IMR-90 (cell line): Measurements from ENCODE around the gene PRPF40B. TPM values are rescaled to one million over a fixed set of nuclear protein-coding genes. Genes with fewer than 3 reads are reported as not detected.

Experiments
- ATAC-seq: fragments of 200-7000 bp; cut with Tn5 transposase; 2 replicates; pipeline ENCODE4 v1.9.1; 2020; ENCODE audit warnings: low read depth, mild to moderate bottlenecking, moderate library complexity
- BruUV-seq: library from RNA; stranded (reverse); fragments of 400-500 nt; replicated peaks from 2 replicates; lab custom pipeline; 2021; lab: Mats Ljungman, UMichigan
- CTCF ChIA-PET: fragments of 300-600 bp; formaldehyde crosslinking; extraction: SDS; loops from one replicate; lab custom pipeline; 2021; ENCODE audit warnings: antibody characterized with exemption; lab: Yijun Ruan, JAX
- POLR2A ChIA-PET: fragments of 300-600 bp; sonication (Branson Sonifier 250); formaldehyde crosslinking; loops from one replicate; lab custom pipeline; 2022; ENCODE audit warnings: antibody characterized with exemption; ENCODE audit not compliant: unreplicated experiment; lab: Charles Lee
- DNase-seq: peaks from one replicate; pipeline ENCODE4 v3.0.0; 2013
- H2AFZ ChIP-seq: replicated peaks from 2 replicates; pipeline ENCODE3; 2013; ENCODE audit warnings: low read length, mild to moderate bottlenecking; ENCODE audit not compliant: poor library complexity
- H2AK5ac ChIP-seq: 2 replicates; pipeline ENCODE4 v1.6.1; 2013; ENCODE audit warnings: low read depth, low read length, inconsistent platforms
- H2AK9ac ChIP-seq: replicated peaks from 2 replicates; pipeline ENCODE3; 2013; ENCODE audit warnings: mild to moderate bottlenecking, low read depth, low read length, moderate library complexity; ENCODE audit not compliant: poor library complexity
- H2BK120ac ChIP-seq: 2 replicates; pipeline ENCODE4 v1.6.1; 2013; ENCODE audit warnings: low read depth, low read length, inconsistent platforms
- H2BK15ac ChIP-seq: 3 replicates; pipeline ENCODE4 v1.6.1; 2013; ENCODE audit warnings: low read depth, low read length, inconsistent platforms
- H2BK20ac ChIP-seq: 2 replicates; pipeline ENCODE4 v1.6.1; 2013; ENCODE audit warnings: low read depth, mild to moderate bottlenecking, inconsistent platforms, low read length, moderate library complexity
- H2BK5ac ChIP-seq: 2 replicates; pipeline ENCODE4 v1.6.1; 2013; ENCODE audit warnings: mild to moderate bottlenecking, low read depth, low read length, inconsistent platforms; ENCODE audit not compliant: poor library complexity, severe bottlenecking
- H3K14ac ChIP-seq: replicated peaks from 2 replicates; pipeline ENCODE4 v1.6.1; 2013; ENCODE audit warnings: low read depth, low read length, inconsistent platforms
- H3K18ac ChIP-seq: 2 replicates; pipeline ENCODE4 v1.6.1; 2013; ENCODE audit warnings: low read depth, low read length, control low read depth
- H3K23ac ChIP-seq: 2 replicates; pipeline ENCODE4 v1.6.1; 2013; ENCODE audit warnings: low read depth, low read length, inconsistent platforms
- H3K27ac ChIP-seq: 2 replicates; pipeline ENCODE4 v1.5.1; 2013; ENCODE audit warnings: mild to moderate bottlenecking, control low read depth, low read length; ENCODE audit not compliant: insufficient read depth
- H3K27me3 ChIP-seq: 2 replicates; pipeline ENCODE4 v1.6.1; 2013; ENCODE audit warnings: low read length; ENCODE audit not compliant: control insufficient read depth, insufficient read depth
- H3K36me3 ChIP-seq: 2 replicates; pipeline ENCODE4 v1.6.1; 2013; ENCODE audit warnings: low read length, mixed read lengths; ENCODE audit not compliant: control insufficient read depth, insufficient read depth
- H3K4ac ChIP-seq: 2 replicates; pipeline ENCODE4 v1.6.1; 2013; ENCODE audit warnings: low read depth, low read length, inconsistent platforms
- H3K4me1 ChIP-seq: 2 replicates; pipeline ENCODE4 v1.6.1; 2013; ENCODE audit warnings: low read length, mixed read lengths; ENCODE audit not compliant: control insufficient read depth, insufficient read depth
- H3K4me2 ChIP-seq: 2 replicates; pipeline ENCODE4 v1.6.1; 2013; ENCODE audit warnings: low read depth, mild to moderate bottlenecking, control low read depth, low read length, moderate library complexity
- H3K4me3 ChIP-seq: 2 replicates; pipeline ENCODE4 v1.5.1; 2013; ENCODE audit warnings: low read depth, mild to moderate bottlenecking, control low read depth, low read length, moderate library complexity; ENCODE audit not compliant: insufficient read depth
- H3K56ac ChIP-seq: 2 replicates; pipeline ENCODE4 v1.6.1; 2013; ENCODE audit warnings: low read length, inconsistent platforms; ENCODE audit not compliant: insufficient read depth; ENCODE audit errors: extremely low read depth
- H3K79me1 ChIP-seq, 2 experiments: 2 replicates each; pipeline ENCODE4 v1.6.1; 2013; ENCODE audit warnings: low read length in 2 of 2, inconsistent platforms in 1 of 2, low read depth in 1 of 2
- H3K9ac ChIP-seq: 2 replicates; pipeline ENCODE4 v1.6.1; 2013; ENCODE audit warnings: low read depth, low read length, control low read depth
- H3K9me1 ChIP-seq: 2 replicates; pipeline ENCODE4 v1.6.1; 2013; ENCODE audit warnings: low read length, inconsistent platforms; ENCODE audit not compliant: insufficient read depth
- H3K9me3 ChIP-seq: 2 replicates; pipeline ENCODE4 v1.6.1; 2013; ENCODE audit warnings: low read length; ENCODE audit not compliant: control insufficient read depth, insufficient read depth
- H4K20me1 ChIP-seq: 2 replicates; pipeline ENCODE4 v1.6.1; 2013; ENCODE audit warnings: low read length, inconsistent platforms; ENCODE audit not compliant: insufficient read depth
- H4K5ac ChIP-seq: 2 replicates; pipeline ENCODE4 v1.6.1; 2013; ENCODE audit warnings: mild to moderate bottlenecking, low read depth, low read length, control low read depth
- H4K8ac ChIP-seq, 2 experiments: 2 replicates each; pipeline ENCODE4 v1.6.1; 2013; ENCODE audit warnings: low read depth in 2 of 2, low read length in 2 of 2, control low read depth in 1 of 2, inconsistent platforms in 1 of 2
- H4K91ac ChIP-seq: 2 replicates; pipeline ENCODE4 v1.6.1; 2013; ENCODE audit warnings: low read depth, low read length, inconsistent platforms; ENCODE audit not compliant: insufficient read depth
- BHLHE40 ChIP-seq: fragments of 150-350 bp; IDR thresholded peaks from 2 replicates; pipeline ENCODE4 v1.6.1; 2016; ENCODE audit warnings: mild to moderate bottlenecking, low read depth, low read length
- FOS ChIP-seq: fragments of 150-350 bp; IDR thresholded peaks from 2 replicates; pipeline ENCODE4 v1.6.1; 2016; ENCODE audit warnings: low read depth, low read length
- MAFK ChIP-seq: IDR thresholded peaks from 2 replicates; pipeline ENCODE4 v1.6.1; 2012; ENCODE audit warnings: low read depth, low read length, improper control_type of control experiment
- MAZ ChIP-seq: IDR thresholded peaks from 2 replicates; pipeline ENCODE4 v1.6.1; 2012; ENCODE audit warnings: low read depth, mild to moderate bottlenecking, low read length, improper control_type of control experiment, moderate library complexity, borderline replicate concordance
- RCOR1 ChIP-seq: IDR thresholded peaks from 2 replicates; pipeline ENCODE4 v1.6.1; 2012; ENCODE audit warnings: mild to moderate bottlenecking, low read length, improper control_type of control experiment; ENCODE audit not compliant: insufficient replicate concordance
- WGBS, 2 experiments: methylation state at CpG; one replicate each; pipeline versions ENCODE4 v1.1.5 to v1.1.7; 2013; ENCODE audit warnings: missing lambda C conversion rate in 2 of 2; ENCODE audit not compliant: insufficient read length in 1 of 2; ENCODE audit errors: extremely low coverage in 2 of 2; 5-methylcytosine and 5-hydroxymethylcytosine counted together
- dilution Hi-C: fragments of 300-500 bp; cut with HindIII; formaldehyde crosslinking; loops from one replicate; pipeline ENCODE4 v1.14.3; 2018; ENCODE audit warnings: low sequenced_read_pairs; ENCODE audit not compliant: unreplicated experiment
- in situ Hi-C: fragments of 300-500 bp; cut with MboI; formaldehyde crosslinking; loops from 3 replicates; pipeline ENCODE4 v1.14.3; 2019; ENCODE audit warnings: low sequenced_read_pairs, inconsistent platforms, mixed read lengths
- intact Hi-C: fragments of 100-400 bp; cut with micrococcal nuclease; formaldehyde crosslinking; loops from 2 replicates; pipeline ENCODE4 v1.10.0; 2022
- polyA plus RNA-seq, 3 experiments: library from polyadenylated mRNA; depleted of rRNA; stranded (reverse); fragments of >200 nt; gene quantifications; 2 replicates each; pipeline ENCODE4 v1.2.3, GENCODE V29; 2012; ENCODE audit warnings: low replicate concordance in 1 of 3
- total RNA-seq: library from RNA; depleted of rRNA; stranded (reverse); fragments of >200 nt; gene quantifications from 2 replicates; pipeline ENCODE4 v1.2.3, GENCODE V29; 2012

Gene PRPF40B
- total and polyA plus RNA-seq, 2 of the 4 experiments (the other 2 are of a cell fraction), result 5.0 to 11.8 TPM

DNA sequence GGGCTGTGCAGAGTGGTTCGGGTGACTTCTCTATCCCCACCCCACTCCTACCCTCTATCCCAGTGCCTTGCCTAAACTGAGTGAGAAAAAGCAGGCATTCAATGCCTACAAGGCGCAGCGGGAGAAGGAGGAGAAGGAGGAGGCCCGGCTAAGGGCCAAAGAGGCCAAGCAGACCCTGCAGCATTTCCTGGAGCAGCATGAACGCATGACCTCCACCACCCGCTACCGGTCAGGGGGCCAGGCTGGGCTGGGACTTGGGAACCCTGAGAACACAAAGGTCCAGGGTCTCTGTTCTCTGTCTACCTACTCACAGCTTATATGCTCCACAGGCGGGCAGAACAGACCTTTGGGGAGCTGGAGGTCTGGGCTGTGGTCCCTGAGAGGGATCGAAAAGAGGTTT lies 11.7 kb downstream of the PRPF40B start:
- Histone ChIP-seq H3K18ac (no peak overlapping the region), H4K8ac (no peak overlapping the region), H2BK5ac (no peak overlapping the region), H3K27ac (no peak overlapping the region), H2AK5ac (no peak overlapping the region), H4K20me1 (peaks cover 3% of the 10 kb centered on the region; the same call in 1 of the 2 replicates), H2BK15ac (no peak overlapping the region), H4K5ac (no peak overlapping the region), H3K4me3 (no peak overlapping the region), H3K27me3 (no peaks in the 10 kb centered on the region), H2AK9ac (no peak overlapping the region), H3K36me3 (peaks cover 19% of the 10 kb centered on the region), H3K9me1 (no peaks in the 10 kb centered on the region), H3K23ac (no peak overlapping the region), H3K4me1 (peaks cover 5% of the 10 kb centered on the region; the same call in 1 of the 2 replicates), H3K14ac (no peak overlapping the region), H4K91ac (no peak overlapping the region), H3K9me3 (no peaks in the 10 kb centered on the region), H3K9ac (no peak overlapping the region), H2AFZ (no peak overlapping the region), H2BK120ac (no peak overlapping the region), H2BK20ac (no peak overlapping the region), H3K79me1 (no peaks in the 10 kb centered on the region; a peak in 1 of 4 replicates), H3K4ac (no peak overlapping the region), H3K4me2 (no peak overlapping the region), H3K56ac (no peak overlapping the region)
- dilution Hi-C loops, result no loop called here
- intact Hi-C loops, result no loop called here
- in situ Hi-C loops, result no loop called here
- DNase-seq (no peak), ATAC-seq (no peak)
- BruUV-seq, result no TSS peak
- ChIA-PET CTCF (interaction anchor here (0.6 kb wide), 1 partner anchor 121 kb away, joined by 5 read pairs; no protein-coding TSS in a partner anchor), POLR2A (no interaction called here)
- WGBS, 2 experiments, result 100% methylated on average over 1 of the region's 9 CpGs; no CpG with 5 or more reads in 1 of the 2 experiments
- TF ChIP-seq BHLHE40, result no peak
- no peak for TF ChIP-seq MAFK
- TF ChIP-seq FOS, result no peak
- no peak for TF ChIP-seq MAZ
- TF ChIP-seq RCOR1, result no peak
